Common myeloid progenitor, CD34-positive (primary cell): Measurements from ENCODE around the gene APOA1. TPM values are rescaled to one million over a fixed set of nuclear protein-coding genes. Genes with fewer than 3 reads are reported as not detected.

ENCODE experiments used
- CTCF ChIA-PET: fragments of 350-600 bp; sonication (Branson Sonifier 250); formaldehyde crosslinking; loops from one replicate; lab custom pipeline; 2021; ENCODE audit warnings: antibody characterized with exemption; lab: Charles Lee
- POLR2A ChIA-PET: fragments of 350-600 bp; sonication (Branson Sonifier 250); formaldehyde crosslinking; loops from one replicate; lab custom pipeline; 2021; ENCODE audit warnings: antibody characterized with exemption; lab: Charles Lee
- DNase-seq, 3 donors: peaks; one replicate each; pipeline versions ENCODE4 v3.0.0 to v3.0.0-alpha.2; 2013
- H3K27ac ChIP-seq, 2 experiments: 1 replicate in 1 of 2; 2 replicates in 1 of 2; pipeline ENCODE4 v1.7.0; 2013; ENCODE audit warnings: inconsistent platforms in 2 of 2, low read length in 2 of 2, mild to moderate bottlenecking in 2 of 2, low read depth in 1 of 2, moderate library complexity in 1 of 2; ENCODE audit not compliant: severe bottlenecking in 2 of 2, insufficient read depth in 1 of 2, poor library complexity in 1 of 2
- H3K27me3 ChIP-seq, 5 experiments: replicated peaks in 2 of 5; 1 replicate in 3 of 5; 2 replicates in 2 of 5; pipeline versions ENCODE4 v1.6.1 to v1.7.0; 2013; ENCODE audit warnings: low read length in 4 of 5, mild to moderate bottlenecking in 2 of 5, moderate library complexity in 2 of 5, inconsistent platforms in 1 of 5; ENCODE audit not compliant: insufficient read depth in 5 of 5, control insufficient read depth in 4 of 5
- H3K36me3 ChIP-seq, 4 experiments: 1 replicate in 2 of 4; 2 replicates in 2 of 4; pipeline versions ENCODE4 v1.6.1 to v1.7.0; 2013; ENCODE audit warnings: low read length in 3 of 4, control low read depth in 1 of 4, mild to moderate bottlenecking in 1 of 4; ENCODE audit not compliant: control insufficient read depth in 4 of 4, insufficient read depth in 4 of 4
- H3K4me1 ChIP-seq, 4 experiments: 1 replicate in 3 of 4; 2 replicates in 1 of 4; pipeline versions ENCODE4 v1.6.1 to v1.7.1; 2013; ENCODE audit warnings: low read length in 3 of 4, mild to moderate bottlenecking in 3 of 4, control low read depth in 1 of 4, inconsistent platforms in 1 of 4, moderate library complexity in 1 of 4; ENCODE audit not compliant: control insufficient read depth in 4 of 4, insufficient read depth in 4 of 4; ENCODE audit errors: control extremely low read depth in 1 of 4
- H3K4me3 ChIP-seq, 7 experiments: 1 replicate in 4 of 7; 2 replicates in 3 of 7; pipeline versions ENCODE4 v1.5.1 to v1.7.0; 2013; ENCODE audit warnings: mild to moderate bottlenecking in 7 of 7, low read length in 6 of 7, moderate library complexity in 6 of 7, inconsistent platforms in 2 of 7, low read depth in 2 of 7, control low read depth in 1 of 7; ENCODE audit not compliant: insufficient read depth in 4 of 7, control insufficient read depth in 1 of 7; ENCODE audit errors: extremely low read depth in 1 of 7
- H3K9me3 ChIP-seq, 5 experiments: 1 replicate in 4 of 5; 2 replicates in 1 of 5; pipeline versions ENCODE4 v1.6.1 to v1.7.1; 2013; ENCODE audit warnings: low read length in 4 of 5, mild to moderate bottlenecking in 2 of 5, inconsistent platforms in 1 of 5, low read depth in 1 of 5, moderate library complexity in 1 of 5; ENCODE audit not compliant: control insufficient read depth in 4 of 5, insufficient read depth in 2 of 5; ENCODE audit errors: control extremely low read depth in 1 of 5
- WGBS: methylation state at CpG from one replicate; pipeline ENCODE4 v1.1.5; 2013; ENCODE audit not compliant: insufficient coverage; 5-methylcytosine and 5-hydroxymethylcytosine counted together
- polyA plus RNA-seq: library from polyadenylated mRNA; unstranded; fragments of 120-200 nt; gene quantifications from one replicate; pipeline ENCODE4 v1.2.1, GENCODE V29; 2013

The APOA1 gene
- polyA plus RNA-seq, result 1.2 TPM

DNA sequence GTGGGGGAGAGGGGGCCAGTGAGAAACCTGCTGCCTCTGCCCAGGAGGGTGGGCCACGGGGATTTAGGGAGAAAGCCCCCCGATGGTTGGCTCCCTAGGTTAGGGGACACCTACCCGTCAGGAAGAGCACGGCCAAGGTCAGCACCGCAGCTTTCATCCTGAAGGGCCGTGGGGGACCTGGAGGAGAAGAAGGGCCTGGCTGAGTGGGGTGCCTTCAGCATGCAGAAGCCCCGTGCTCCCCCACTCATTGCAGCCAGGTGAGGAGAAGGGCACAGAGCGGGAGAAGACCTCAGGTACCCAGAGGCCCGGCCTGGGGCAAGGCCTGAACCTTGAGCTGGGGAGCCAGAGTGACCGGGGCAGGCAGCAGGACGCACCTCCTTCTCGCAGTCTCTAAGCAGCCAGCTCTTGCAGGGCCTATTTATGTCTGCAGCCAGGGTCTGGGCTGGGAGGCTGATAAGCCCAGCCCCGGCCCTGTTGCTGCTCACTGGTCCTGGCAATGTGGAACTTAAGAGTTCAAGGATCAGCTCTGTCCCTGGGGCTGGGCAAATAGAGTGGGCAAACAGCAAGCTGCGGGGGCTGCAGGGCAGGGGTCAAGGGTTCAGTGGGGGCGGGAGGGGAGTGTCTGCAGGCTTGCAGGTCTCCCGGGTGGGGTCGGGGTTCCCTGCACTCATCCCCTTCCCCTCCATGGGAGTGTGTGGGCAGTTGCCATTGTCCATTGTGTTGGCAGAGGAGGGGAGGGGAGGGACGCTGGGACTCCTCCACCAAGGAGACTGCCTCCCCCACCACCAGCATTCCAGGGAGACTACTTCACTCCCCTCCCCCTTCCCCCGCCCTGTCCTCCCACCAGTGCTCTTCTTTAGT lies at the start of gene APOA1:
APOA1 (minus strand) TSS at position 392 of the 861 bp plus-strand sequence; CDS start at position 157, 235 bp downstream.
- H3K36me3 ChIP-seq, result peaks cover 0 to 2% (median 0%) of the 10 kb centered on the region in 4 experiments
- H3K9me3 ChIP-seq, result no peaks in the 10 kb centered on the region
- ChIA-PET POLR2A (no interaction called here), CTCF (interaction anchor here (0.6 to 7.0 kb wide), 8 partner anchors 8 to 268 kb away, joined by 3 to 109 read pairs (median 8); partner anchors contain the start of genes APOA5 and ZPR1)
- H3K4me1 ChIP-seq, result peaks cover 0 to 35% (median 22%) of the 10 kb centered on the region in 4 experiments
- DNase-seq, result no peak
- no peak within 1 kb of the TSS for H3K4me3 ChIP-seq
- no peaks in the 10 kb centered on the region for H3K27me3 ChIP-seq
- WGBS, result 98% methylated on average over 11 of the region's 19 CpGs
- H3K27ac ChIP-seq, result no peak within 1 kb of the TSS

DNA sequence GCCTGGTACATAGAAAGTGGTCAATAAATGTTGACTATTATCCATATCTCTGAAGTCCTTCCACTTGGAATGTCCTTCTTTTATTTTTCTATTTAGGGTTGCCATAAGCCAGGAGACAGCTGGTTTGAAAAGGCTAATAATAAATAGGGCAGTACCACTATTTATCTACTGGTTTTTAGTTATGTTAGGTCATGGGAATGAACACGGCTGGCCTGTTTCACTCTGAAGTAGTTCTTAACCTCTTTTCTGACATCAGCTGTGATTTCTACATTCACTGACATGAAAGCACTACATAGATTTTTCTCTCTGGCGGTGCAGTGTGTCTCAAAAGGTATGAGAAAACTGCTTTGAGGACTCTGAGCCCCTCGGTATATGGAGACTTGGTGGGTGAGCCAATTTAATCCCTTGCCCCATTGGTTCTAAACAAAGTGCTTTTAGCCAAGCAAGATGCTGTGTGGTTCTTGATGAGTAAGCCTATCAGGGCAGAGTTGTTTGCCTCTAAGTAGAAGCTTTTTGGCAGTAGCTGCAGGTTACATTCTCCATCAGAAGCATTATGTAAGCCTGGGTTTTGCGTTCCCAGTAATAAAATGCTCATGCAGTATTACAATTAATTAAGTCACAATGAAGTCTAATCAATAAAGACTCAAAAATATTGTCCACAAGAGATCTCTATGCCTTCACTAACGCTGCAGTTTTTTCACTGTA lies 48.7 kb upstream of the APOA1 start:
- H3K9me3 ChIP-seq, result no peaks in the 10 kb centered on the region
- DNase-seq, result no peak
- CTCF ChIA-PET, result interaction anchor here (0.6 to 1.6 kb wide), 6 partner anchors 12 to 228 kb away, joined by 3 to 5 read pairs (median 4); no protein-coding TSS in a partner anchor
- POLR2A ChIA-PET, result no interaction called here
- peaks cover 0 to 12% (median 5%) of the 10 kb centered on the region in 4 experiments for H3K4me1 ChIP-seq
- 100% methylated on average over 2 of the region's 5 CpGs for WGBS
- peaks cover 5 to 20% (median 13%) of the 10 kb centered on the region in 4 experiments for H3K36me3 ChIP-seq
- H3K27ac ChIP-seq, result no peak overlapping the region
- no peak overlapping the region for H3K4me3 ChIP-seq
- H3K27me3 ChIP-seq, result no peaks in the 10 kb centered on the region

DNA sequence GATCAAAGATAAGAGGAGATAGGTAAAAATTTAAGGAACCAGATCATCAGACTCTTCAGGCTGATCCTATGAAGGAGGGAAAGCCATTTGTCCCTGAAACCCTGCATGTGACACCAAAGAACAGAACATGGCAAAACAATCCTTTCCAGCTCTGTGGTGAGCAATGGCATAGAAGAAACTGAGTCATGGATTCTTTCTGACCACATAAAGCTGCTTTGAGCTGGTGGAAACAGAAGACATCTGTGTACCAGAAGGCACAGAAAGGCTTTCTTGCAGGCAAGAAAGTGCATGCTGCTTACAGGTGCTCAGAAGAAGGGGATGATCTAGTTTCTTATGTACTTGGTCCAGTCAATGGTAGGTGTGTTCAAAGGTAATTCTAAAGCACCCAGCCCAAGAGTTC lies 45.0 kb upstream of the APOA1 start:
- ChIA-PET CTCF (interaction anchor here (1.1 to 5.5 kb wide), 4 partner anchors 7 to 221 kb away, joined by 3 to 41 read pairs (median 6); no protein-coding TSS in a partner anchor), POLR2A (no interaction called here)
- Histone ChIP-seq H3K4me1 (peaks cover 0 to 3% (median under 1%) of the 10 kb centered on the region in 4 experiments), H3K9me3 (no peaks in the 10 kb centered on the region), H3K27ac (no peak overlapping the region), H3K36me3 (peaks cover 5 to 13% (median 10%) of the 10 kb centered on the region in 4 experiments), H3K27me3 (no peaks in the 10 kb centered on the region), H3K4me3 (no peak overlapping the region)
- no peak for DNase-seq

DNA sequence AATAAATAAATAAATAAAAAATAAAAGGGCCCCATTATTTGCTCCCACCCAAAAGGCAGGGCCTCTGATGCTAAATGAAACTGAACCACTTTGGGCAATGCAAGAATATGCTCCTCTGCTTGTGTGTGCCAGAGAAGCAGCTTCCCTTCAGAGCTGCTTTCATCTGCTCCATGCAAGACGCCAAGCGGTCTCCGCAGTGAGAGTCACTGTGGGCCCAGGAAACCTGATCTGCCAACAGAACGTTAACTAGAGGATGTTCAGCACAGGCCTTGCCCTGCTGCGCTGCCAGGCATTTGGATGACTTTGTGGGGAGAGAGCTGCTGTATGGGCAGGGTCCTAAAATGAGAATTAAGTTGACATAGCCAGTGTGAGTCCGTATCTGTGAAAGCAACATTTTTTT lies 43.7 kb upstream of the APOA1 start:
- no peak for DNase-seq
- POLR2A ChIA-PET, result no interaction called here

DNA sequence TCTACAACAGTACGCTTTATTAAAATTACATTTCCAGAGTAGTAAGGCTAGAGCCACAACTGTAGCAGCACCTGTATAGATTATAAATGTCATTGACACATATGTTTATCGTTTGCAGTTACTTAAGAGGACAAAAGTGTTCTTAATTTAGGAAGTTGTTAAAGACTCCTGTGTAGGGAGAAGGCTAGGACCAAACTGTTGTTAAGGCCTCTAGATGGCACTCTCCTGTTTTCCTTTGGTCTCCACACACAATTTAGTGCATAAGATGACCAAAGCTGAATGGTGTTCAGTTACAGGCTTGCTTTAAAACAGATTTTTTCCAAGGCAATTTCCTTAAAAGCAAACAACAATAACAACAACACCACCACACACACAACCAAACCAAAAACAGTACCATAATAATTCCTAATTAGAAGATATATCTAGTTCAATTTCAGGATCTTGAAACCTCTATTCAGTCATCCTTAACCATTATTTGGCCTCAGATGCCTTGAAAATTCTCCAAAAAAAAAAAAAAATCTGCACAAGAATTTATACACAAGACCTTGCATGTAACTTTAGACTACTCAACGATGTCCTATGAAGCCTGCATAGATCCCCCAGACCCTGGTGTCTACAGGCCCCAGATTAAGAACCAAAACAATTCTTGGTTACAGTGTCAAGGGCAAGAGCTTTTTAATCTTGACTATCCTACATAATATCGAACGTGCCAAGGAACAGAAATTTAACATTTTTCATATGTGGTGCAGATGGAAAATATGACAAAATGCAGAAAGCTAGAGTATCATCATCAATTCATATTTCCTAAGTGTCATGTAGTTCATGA lies 42.6 kb upstream of the APOA1 start:
- no peak overlapping the region for H3K4me3 ChIP-seq
- CTCF ChIA-PET, result interaction anchor here (0.6 to 5.5 kb wide), 31 partner anchors 9 to 351 kb away, joined by 3 to 41 read pairs (median 4); partner anchors contain the start of genes APOA5, SIK3 and ZPR1
- no peaks in the 10 kb centered on the region for H3K9me3 ChIP-seq
- DNase-seq, result peak; percentile 72 to 83 (median 80)
- peaks cover 0 to 19% (median 5%) of the 10 kb centered on the region in 4 experiments for H3K4me1 ChIP-seq
- POLR2A ChIA-PET, result interaction anchor here (0.7 to 0.8 kb wide), 2 partner anchors 43 to 219 kb away, joined by 3 to 4 read pairs; partner anchors contain the start of gene SIK3
- H3K27ac ChIP-seq, result no peak overlapping the region
- H3K36me3 ChIP-seq, result peaks cover 14 to 30% (median 17%) of the 10 kb centered on the region in 4 experiments
- WGBS, result no CpG with 5 or more reads among the region's 5 CpGs
- no peaks in the 10 kb centered on the region for H3K27me3 ChIP-seq

More for the DNA sequence above, 43.7 kb upstream of the APOA1 start:
- Histone ChIP-seq H3K36me3 (peaks cover 5 to 20% (median 12%) of the 10 kb centered on the region in 4 experiments), H3K9me3 (no peaks in the 10 kb centered on the region), H3K27me3 (no peaks in the 10 kb centered on the region), H3K27ac (no peak overlapping the region), H3K4me3 (no peak overlapping the region), H3K4me1 (peaks cover 0 to 15% (median 5%) of the 10 kb centered on the region in 4 experiments)
- 90% methylated on average over 5 of the region's 6 CpGs for WGBS
- CTCF ChIA-PET, result interaction anchor here (0.7 to 5.5 kb wide), 14 partner anchors 8 to 345 kb away, joined by 3 to 41 read pairs (median 5); no protein-coding TSS in a partner anchor

DNA sequence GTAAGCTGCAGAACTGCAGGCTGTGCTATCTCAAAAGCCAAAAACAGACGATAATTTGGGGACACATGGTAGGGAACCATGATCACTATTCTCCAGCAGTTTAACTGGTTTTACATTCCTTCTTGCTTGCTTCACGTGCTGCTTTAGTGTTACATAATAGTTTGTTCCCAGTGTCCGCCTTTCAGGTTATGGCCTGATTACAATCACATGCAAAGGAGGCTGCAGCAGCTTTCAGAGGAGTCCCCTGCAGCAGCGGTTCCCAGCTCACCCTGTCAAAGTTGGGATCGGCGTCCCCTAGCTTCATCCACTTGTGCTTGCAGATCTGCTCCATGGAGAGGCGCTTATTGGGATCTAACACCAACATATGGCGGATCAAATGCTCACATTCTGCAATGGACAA lies 39.2 kb upstream of the APOA1 start:
- Histone ChIP-seq H3K9me3 (no peaks in the 10 kb centered on the region), H3K4me1 (peaks cover 0 to 25% (median 10%) of the 10 kb centered on the region in 4 experiments), H3K27ac (no peak overlapping the region), H3K36me3 (peaks cover 22 to 51% (median 39%) of the 10 kb centered on the region in 4 experiments), H3K4me3 (no peak overlapping the region), H3K27me3 (no peaks in the 10 kb centered on the region)
- CTCF ChIA-PET, result interaction anchor here (1.0 to 3.6 kb wide), 3 partner anchors 21 to 233 kb away, joined by 3 to 9 read pairs (median 5); no protein-coding TSS in a partner anchor
- no peak for DNase-seq
- POLR2A ChIA-PET, result no interaction called here
- WGBS, result 93% methylated on average over 8 of the region's 8 CpGs
